HG02763 (cell line): Measurements from ENCODE around the gene TPX2.
"Not testable (repeated sequence)": the region's sequence is repeated elsewhere in the genome, so short reads cannot be mapped to it uniquely, and the experiment has no call there.

Experiments
- ATAC-seq: cut with Tn5 transposase; IDR thresholded peaks from one replicate; pipeline ENCODE4 v1.9.1; 2021; ENCODE audit warnings: mild to moderate bottlenecking, moderate library complexity; ENCODE audit not compliant: unreplicated experiment

The TPX2 gene

DNA sequence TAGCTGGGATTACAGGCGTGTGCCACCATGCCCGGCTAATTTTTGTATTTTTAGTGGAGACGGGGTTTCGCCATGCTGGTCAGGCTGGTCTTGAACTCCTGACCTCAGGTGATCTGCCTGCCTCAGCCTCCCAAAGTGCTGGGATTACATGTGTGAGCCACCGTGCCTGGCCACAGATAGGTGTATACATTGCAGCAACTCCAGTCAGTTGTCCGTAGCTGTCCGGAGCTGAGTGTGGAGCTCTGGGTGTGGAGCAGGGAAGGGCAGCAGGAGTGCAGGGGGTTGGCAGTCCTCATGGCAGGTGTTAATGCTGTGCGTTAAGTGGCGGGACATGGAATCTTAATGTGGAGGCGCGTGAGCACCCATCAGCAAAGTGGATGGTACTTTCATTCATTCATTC lies 88.9 kb downstream of the TPX2 start:
- ATAC-seq: not testable (repeated sequence)

DNA sequence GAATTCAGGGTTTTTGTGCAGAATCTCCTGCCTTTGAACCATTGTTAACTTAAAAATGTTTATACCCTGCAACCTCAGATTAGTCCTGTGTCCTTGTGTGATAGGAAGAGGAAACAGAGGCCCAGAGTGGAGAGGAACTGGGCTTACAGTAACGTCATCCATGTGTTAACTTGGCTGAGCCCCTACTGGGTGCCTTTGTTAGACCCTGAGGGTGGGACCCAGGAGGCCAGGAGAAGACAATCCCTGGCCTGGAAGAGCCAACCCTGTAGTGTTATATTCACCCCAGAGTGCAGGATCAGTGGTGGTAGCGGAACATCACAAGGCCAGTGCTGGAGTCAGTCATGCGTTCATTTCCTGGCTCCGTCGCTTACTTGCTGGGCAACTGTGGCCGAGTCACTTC lies 90.6 kb downstream of the TPX2 start:
- ATAC-seq: no peak

DNA sequence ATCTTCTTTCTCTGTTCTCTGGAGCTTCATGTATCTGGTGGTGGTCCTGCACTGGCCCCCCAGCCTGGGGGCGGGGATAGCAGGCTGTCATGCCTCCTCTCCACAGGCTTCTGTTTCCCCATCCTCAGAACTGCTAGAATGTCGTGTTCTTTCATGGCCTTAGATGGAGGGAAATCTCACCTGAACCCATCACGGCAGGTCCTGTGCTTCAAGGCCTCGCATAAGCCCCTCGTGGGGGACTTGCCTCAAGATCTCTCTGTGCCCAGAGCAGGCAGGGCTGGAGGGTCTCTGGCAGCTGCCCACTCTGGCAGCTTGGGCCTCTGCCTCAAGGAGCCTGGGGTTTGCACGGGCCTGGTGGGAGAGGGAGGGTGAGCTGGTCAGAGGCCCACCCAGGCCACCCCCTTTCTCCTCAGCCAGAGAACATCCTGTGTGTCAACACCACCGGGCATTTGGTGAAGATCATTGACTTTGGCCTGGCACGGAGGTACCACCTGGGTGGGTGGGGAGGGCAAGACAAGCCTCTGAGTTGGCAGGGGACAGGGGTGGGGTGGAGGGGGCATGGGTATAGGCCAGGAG lies 91.4 kb downstream of the TPX2 start:
- ATAC-seq: no peak

DNA sequence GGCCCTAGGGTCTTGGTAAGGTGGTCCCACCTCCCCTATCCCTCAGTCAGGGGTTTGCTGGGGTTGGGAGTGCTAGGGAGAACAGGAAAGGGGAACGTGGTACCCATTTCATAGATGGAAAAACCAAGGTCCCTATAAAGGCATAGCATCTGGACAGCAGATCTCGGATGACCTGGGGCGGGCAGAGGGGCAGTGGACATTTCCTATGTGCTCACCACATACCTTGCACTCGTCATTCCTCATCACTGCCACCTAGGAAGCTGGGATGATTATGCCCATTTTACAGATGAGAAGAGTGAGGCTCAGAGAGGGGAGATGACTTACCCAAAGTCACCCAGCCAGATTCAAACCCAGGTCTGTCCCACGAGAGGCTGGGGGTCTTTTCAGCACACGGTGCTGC lies 92.1 kb downstream of the TPX2 start:
- ATAC-seq: no peak

DNA sequence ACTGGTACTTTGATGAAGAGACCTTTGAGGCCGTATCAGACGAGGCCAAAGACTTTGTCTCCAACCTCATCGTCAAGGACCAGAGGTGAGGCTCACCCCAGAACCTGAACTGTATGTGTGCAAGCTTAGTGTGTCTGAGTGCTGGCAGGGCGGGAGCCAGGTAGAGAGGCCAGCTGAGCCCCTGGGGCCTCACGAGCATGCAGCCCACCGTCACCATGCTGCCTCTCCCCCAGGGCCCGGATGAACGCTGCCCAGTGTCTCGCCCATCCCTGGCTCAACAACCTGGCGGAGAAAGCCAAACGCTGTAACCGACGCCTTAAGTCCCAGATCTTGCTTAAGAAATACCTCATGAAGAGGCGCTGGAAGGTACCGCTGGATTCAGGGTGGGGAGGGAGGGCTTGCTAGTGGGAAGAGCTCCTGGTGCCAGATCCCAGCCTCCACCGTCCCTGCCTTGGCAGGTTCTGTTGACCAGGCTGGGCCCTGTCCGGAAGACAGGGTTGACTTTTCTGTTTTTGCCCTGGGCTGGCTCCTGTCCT lies 92.7 kb downstream of the TPX2 start:
- ATAC-seq: no peak

GRCh38 chr20:31833130-31833930 lies 94.2 kb downstream of the TPX2 start:
- ATAC-seq: no peak

DNA sequence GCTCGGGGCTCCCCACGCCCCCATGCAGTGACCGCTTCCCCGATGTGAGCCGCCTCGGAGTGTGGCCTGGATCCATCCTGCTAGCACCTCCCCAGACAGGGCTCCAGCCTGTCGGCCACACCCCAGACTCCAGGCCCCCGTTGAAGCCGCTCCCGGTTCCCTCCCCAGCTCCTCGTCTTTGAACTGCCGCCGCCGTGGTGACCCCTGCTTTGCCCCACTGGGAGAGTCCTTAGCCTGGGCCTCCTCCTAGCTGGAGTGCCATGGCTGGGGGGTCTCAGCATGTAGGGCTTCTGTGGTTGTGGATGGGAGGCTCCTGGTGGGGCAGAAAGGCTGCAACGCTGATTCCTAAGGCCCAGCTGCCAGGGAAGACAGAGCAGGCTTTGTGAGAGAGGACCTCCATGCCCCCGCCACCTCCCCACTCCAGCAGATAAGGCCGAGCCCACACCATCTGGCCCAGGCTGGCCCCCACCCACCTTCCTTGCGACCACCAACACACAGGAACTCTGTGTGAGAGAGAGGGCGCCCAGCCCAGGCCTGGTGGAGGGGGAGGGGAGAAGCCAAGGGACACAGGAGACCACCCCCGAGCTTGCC lies 94.9 kb downstream of the TPX2 start:
- ATAC-seq: no peak

DNA sequence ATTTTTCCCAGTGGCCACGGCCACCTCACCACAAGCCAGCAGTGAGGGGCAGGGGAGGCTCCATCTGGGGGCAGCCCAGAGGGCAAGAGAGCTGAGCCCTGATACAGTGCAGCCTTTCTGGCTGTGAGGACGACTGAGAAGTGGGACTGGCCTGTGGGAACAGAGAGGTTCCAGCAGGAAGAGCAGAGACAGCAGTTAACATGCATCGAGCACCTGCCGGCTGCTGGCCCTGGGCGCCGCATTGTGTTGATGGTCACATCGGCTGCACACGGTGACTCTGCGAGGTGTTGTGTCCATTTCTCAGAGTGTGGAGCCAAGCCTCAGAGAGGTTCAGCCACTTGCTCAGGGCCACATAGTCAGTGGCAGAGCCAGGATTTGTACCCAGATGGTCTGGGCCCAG lies 96.5 kb downstream of the TPX2 start:
- no peak for ATAC-seq

GRCh38 chr20:31835977-31836852 lies 97.1 kb downstream of the TPX2 start:
- ATAC-seq: no peak

DNA sequence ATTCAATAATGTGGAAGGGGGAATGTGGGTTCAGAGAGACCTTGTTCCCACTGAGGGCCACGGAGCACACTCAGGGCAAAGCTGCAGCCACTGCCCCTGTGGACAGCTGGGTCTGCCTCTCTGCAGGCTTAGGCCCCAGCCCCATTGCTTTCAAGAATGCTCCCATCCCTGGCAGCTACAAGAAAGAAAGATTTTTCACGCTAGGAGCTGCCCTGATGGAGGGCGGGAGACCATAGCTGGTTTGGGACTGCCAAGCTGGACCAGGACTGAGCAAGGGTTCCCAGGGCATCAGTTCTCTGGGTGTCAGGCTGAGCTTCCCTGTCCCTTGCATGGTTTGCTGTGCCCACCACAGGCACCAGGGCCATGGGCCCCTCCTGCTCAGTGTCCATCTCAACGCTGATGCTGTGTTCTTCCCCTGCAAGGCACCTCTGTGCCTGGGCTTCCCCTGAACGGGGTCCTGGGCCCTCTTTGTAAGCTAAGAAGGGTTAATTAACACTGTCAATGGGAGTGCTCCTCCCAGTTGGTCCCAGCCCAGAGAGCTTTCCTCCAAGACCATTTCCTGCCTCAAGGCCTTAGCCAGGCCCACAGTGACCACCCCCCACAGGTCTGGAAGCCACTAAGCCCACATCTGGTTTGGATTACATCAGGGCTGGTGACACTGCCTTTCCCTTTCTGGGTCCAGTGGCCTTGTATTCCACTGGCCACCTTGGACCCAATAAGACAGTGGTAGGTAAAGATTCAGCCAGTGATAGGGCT lies 97.9 kb downstream of the TPX2 start:
- ATAC-seq: no peak

DNA sequence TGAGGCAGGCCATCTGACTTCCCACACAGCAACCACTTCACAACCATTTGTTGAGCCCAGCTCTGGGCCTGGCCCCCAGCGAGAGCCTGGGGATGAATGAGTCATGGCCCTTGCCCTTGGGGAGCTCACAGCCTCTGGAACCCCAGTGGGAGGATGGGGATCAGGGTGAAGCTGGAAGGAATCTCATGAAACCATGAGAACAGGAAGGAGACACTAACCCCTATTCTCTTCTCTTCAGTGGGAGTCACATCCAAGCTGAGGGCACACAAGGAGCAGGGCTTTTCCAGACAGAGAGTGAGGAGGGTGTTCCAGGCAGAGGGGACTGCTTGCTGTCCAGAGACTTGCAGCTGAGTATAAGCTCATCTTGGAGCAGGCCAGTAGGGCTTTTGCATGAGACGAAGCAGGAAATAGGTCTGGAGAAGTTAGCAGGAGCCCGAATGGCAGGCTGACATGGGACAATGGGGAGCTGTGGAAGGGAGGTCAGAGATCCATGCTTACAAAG lies 98.9 kb downstream of the TPX2 start:
- no peak for ATAC-seq

- no peak for ATAC-seq
Measured at GRCh38 chr20:31838646-31839292, 99.7 kb downstream of the TPX2 start.

- no peak for ATAC-seq
Measured at GRCh38 chr20:31839782-31840487, 100.8 kb downstream of the TPX2 start.

DNA sequence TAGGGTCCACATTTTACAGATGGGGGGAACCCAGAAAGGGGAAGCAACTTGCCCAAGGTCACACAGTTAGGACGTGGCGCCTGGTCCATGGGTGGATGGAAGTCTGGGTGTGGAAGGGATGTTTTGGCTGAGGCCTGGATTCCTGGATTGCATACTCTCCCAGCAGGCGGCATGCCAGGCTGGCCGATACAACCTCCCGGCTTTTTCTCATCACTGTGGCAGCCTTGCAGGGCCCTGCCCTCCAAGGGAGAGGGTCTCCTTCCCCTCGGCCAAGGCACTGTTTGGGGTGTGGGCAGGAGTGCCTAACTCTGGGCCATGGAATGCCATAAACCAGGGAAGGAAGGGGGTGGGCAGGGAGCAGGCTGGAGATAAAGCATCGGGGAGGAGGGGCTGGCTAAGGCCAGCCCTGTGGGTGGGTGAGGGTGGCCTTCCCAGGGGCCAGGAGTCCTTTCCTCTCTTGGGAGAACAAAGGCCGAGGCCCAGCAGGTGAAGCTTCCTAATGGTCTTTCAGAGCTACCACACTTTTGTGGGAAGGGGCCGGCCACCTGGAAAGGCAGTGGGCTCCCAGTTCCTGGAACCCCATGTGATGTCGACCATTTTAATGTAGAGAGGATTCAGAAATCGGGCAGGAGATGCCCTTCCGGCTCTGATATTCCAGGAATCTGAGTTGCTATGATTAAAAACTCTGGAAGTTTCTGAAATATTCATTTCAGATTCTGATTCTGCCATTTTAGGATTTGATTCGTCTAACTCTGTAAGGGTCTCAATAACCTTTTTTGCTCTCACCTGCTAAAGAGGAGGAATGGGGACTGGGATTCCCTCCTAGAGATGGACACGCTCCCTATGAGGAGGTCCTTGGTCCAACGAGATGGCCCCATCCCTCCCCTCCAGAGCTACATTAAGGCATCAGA lies 102.1 kb downstream of the TPX2 start:
- ATAC-seq: no peak

DNA sequence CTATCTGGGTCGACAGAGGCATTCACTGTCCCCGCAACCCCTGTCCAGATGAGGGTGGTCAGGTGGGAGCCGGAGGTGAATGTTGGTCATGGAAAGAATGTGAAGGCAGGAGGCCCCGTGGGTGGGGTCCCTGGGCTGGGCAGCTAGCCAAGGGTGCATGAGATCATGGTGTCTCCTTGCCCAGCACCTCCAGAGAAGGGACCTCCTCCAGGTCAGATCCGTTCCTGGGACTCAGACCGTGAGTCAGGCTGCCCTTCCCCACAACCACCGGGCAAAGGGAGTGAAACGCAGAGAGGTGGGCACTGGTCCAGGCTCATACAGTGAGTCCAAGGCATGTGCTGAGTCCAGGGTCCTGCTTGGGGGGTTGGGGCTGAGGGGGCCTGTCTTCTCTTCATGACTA lies 102.8 kb downstream of the TPX2 start:
- ATAC-seq: no peak

DNA sequence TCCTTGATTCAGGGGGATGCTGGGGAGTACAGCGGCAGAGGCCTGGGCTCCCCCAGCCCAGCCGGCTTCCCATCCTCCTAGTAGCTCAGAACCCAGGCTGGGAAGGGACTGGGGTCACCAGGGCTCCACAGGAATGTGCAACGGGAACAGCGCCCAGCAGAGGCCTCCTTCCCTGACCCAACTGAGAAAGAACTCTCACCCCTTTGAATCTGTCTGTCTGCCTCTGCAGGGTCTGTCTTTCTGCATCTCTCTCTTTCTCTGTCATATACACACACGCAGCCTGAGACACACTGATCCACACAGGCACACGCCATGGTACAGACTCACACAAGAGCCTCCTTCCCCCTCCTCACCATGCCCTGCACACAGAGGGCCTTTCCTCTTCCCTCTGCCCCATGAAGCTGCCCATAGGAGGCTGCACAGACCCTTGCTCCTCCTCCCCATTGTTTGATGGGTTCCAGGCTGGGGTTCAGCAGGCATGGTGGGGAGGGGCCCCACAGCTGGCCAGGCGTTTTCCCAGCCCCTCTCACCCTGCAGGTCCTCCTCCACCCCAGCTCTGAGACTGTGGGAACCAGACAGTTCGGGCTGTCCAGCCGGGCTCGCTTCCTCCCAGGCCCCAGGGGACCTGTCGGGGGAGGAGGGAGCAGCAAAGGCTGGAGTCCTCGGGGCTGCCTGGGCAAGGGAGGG lies 103.5 kb downstream of the TPX2 start:
- no peak for ATAC-seq

GRCh38 chr20:31843288-31843687 lies 104.2 kb downstream of the TPX2 start:
- no peak for ATAC-seq
